Measurements from ENCODE around the gene RPL26.
"Not testable (repeated sequence)": the region's sequence is repeated elsewhere in the genome, so short reads cannot be mapped to it uniquely, and the experiment has no call there.

RPL26 gene

DNA sequence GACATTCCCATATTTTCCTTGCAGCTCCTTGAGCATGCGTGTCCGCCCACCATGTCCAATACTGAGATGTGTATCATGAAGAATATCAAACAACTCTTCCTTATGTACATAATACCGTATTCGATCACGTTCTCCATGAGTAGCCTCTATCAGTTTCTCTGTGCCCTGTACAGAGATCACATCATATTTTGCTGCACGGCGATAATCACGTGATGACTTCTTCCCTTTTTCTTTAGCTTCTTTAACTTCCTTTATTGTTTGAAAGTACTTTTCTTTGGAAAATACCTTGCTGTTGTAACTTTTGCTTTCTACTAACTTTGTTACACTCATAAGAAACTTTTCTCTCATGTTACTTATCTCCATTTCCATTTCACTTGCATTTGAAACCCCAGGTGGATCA is 13.0 kb downstream of the RPL26 start:
- DNase-seq (ENCODE audit: extremely low read depth in 1 of 2, low read depth in 1 of 2), result no peak

DNA sequence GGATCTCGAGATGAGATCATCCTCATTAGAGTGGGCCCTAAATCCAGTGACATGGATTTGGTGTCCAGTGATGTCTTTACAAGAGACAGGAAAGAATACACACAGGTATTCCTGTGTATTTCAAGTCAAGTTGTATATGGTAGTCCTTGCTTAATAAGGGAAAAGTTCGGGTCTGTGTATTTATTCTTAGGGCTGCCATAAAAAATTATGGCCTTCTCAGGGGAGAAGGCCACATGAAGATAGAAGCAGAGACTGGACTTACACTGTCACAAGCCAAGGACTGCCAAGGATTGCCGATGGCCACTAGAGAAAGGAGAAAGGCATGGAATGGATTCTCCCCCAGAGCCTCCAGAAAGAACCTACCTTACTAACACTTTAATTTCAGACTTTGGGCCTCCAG is 14.8 kb downstream of the RPL26 start:
- DNase-seq (ENCODE audit: extremely low read depth in 1 of 2, low read depth in 1 of 2), result no peak

DNA sequence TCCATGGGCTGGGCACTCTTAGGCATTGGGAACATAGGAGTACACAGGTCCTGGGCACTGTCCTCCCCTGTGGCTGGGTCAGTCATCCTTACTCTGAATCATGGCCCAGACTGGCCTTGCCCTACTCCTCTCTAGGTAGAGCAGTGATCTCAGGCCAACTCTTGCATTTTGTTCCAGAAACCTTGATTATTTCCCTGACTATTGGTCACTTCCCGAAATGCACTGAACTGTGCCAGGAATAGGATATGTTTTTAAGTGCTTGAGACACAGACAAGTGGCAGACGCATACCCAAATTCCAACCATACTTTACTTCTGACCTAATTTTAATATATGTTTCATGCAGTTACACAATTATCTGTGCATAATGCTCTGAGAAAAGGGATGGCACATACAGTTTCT is 16.8 kb downstream of the RPL26 start:
- no peak for DNase-seq (ENCODE audit: extremely low read depth in 1 of 2, low read depth in 1 of 2)

DNA sequence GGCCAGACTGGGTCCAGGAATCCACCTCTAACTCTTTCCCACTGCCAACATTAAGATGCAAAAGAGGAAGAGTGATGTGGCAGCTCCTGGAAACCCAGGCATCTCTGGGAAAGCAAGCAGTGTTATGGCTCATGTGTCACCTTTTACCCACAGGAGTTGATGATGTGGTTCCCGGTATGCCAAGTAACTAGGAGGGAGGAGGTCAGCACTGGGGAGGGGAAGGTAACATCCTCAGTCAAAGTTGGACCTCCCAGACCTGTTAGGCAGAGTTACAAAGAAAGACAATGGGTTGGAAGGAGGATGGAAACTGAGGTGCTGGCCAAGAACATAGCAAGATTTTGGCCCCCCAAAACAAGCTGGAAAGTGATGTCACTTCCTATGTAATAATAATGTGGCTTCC is 17.9 kb downstream of the RPL26 start:
- DNase-seq (ENCODE audit: extremely low read depth in 1 of 2, low read depth in 1 of 2), result no peak

DNA sequence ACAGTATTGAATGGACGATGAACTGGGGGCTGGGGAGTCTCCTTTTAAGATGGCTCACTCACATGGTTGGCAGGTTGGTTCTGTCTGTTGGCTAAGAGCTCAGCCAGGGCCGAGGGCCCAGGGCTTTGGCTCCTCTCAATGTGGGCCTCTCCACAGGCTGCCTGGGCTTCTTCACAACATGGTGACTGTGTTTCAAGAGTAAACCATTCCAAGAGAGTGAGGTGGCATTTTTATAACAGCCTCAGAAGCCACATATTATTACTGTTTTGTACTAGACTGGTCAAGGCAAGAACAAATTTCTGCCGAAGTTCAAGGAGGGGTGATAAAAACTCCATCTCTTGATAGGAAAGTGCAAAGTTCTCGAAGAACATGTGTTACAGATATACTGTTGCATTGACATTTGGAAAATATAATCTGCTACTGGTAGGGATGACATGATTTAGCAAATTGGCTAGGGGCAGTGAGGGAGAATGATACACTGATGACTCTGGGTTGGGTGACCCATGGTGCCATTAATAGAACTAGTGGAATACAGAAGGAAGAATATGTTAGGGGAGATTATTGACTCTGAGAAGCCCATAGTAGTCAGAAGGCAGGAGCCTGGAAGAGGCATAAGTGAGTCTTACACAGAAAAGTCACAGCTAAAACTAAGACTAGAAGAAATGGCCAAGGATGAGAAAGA is 20.2 kb downstream of the RPL26 start:
- DNase-seq (ENCODE audit: extremely low read depth in 1 of 2, low read depth in 1 of 2), result no peak

DNA sequence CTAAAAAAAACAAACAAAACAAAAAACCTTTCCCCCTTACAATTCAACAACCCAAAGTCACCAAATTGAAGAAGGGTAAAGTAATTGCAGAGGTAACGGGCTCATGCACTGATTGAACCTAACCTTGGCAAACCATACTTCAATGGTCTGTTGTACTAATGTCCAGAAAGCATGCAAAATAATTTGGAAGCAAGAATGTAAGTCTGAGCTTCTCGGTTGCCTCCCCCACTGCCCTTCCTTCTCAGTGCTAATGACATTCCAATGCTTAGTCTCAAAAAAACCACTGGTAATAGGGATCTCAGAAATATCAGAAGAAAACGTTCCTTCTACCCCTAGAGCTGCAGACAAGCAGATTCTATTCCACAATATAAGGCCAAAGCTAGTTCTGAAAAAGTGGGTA is 22.2 kb downstream of the RPL26 start:
- DNase-seq (ENCODE audit: extremely low read depth in 1 of 2, low read depth in 1 of 2), result no peak

DNA sequence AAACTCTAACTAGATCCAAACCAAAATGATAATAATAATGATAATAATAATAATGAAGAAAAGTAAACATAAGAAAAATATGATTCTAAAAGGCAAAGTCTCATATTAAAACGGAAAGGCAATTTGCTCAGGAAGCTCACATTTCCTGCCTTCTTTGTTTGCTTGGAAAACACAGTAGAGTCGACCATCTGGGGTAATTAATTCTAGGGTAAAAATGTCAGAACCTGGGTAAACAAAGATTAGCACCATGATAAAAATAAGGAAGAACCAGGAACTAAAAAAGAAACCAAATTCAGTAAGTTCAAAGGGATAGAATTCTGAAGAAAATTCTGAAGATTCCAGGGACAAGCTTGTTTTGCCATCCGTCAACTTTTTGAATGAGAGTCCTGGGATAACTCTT is 22.7 kb downstream of the RPL26 start:
- DNase-seq (ENCODE audit: extremely low read depth in 1 of 2, low read depth in 1 of 2), result no peak

DNA sequence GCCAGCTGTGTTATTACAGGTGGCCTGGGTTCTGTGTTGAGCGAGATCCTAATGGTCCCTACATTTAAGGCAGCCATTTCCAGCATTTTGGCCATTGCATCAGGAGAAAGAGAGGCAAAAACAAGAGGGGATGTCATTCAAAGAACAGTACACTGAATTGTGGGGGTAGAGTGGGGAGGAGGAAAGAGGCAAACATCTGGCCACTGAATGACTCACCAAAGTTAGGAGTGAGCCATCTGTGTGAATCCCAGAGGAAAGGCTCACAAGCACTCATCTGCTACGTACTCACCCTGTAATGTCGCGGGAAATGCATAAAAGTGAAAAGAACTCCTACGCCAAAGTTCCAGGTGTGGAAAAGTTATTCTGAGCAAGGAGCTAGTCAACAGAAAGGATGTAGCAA is 23.2 kb downstream of the RPL26 start:
- no peak for DNase-seq (ENCODE audit: extremely low read depth in 1 of 2, low read depth in 1 of 2)

DNA sequence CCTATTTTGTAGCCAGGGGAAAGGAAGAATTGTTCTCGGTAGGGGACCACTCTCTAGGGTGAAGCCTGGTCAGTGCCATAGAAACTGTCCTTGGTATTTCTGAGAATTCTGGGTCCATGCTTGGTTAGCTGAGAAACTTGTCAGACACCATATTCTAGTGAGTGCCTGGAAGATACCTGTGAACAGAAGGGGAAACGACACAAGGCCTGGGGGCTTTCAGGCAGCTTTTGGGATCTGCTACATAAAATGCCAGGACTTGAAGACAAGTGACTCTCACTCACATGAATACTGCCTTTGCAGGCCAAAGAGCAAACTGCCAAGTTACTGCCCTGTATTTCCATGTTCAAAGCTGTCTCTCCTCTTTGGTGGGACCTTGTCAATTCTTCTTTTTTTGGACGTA is 25.1 kb downstream of the RPL26 start:
- no peak for DNase-seq (ENCODE audit: extremely low read depth in 1 of 2, low read depth in 1 of 2)

DNA sequence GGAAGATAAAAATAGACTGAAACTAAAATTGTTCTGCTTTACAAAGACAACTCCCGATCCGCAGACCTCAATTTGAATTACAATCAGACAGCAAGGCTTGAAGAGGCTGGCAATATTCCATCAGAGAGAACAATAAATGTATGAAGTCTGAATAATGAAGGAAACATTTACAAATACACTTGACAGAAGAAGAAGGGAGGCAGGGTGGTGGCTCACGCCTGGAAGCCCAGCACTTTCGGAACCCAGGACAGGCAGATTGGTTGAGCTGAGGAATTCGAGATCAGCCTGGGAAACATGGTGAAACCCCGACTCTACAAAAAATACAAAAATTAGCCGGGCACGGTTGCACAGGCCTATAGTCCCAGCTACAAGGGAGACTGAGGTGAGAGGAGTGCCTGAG is 28.8 kb downstream of the RPL26 start:
- no peak for DNase-seq (ENCODE audit: extremely low read depth in 1 of 2, low read depth in 1 of 2)

DNA sequence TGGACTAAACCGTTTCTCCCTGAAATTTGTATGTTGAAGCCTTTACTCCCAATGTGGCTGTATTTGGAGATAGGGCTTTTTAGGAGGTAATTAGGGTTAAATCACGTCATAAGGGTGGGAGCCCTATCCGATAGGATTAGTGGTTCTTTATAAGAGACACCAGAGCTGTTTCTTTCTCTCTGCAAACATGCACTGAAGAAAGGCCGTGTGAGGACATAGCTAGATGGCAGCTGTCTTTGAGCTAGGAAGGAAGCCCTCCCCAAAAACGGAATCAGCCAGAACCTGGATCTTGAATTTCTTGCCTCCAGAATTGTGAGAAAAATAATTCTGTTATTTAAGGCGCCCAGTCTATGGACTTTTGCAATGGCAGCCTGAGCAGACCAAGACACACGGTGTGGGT is 29.3 kb downstream of the RPL26 start:
- no peak for DNase-seq (ENCODE audit: extremely low read depth in 1 of 2, low read depth in 1 of 2)

DNA sequence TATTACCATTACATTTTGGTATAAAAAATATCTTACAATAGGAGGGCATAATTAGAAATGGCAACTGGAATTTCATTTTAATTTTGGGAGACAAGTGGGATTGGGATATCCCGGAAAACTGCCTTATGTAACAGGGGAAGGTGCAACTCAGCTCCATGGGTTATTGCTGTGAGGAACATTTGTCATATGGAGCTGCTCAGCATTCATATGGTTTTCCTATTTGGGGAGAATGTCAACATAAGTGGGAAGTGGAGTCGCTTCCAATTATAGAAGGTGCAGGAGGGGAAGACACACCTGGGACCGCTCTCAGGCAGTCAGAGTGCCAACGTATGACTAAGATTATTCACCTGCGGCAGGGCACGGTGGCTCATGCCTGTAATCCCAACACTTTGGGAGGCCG is 32.7 kb downstream of the RPL26 start:
- DNase-seq (ENCODE audit: extremely low read depth in 1 of 2, low read depth in 1 of 2), result no peak

DNA sequence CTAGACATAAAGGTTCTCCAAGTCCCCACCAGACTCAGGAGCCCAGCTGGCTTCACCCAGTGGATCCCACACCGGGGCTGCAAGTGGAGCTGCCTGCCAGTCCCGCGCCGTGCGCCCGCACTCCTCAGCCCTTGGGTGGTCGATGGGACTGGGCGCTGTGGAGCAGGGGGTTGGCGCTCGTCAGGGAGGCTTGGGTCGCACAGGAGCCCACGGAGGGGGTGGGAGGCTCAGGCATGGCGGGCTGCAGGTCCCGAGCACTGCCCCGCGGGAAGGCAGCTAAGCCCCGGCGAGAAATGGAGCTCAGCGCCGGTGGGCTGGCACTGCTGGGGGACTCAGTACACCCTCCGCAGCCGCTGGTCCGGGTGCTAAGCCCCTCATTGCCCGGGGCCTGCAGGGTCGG is 36.0 kb downstream of the RPL26 start:
- DNase-seq (ENCODE audit: extremely low read depth in 1 of 2, low read depth in 1 of 2), result not testable (repeated sequence)

DNA sequence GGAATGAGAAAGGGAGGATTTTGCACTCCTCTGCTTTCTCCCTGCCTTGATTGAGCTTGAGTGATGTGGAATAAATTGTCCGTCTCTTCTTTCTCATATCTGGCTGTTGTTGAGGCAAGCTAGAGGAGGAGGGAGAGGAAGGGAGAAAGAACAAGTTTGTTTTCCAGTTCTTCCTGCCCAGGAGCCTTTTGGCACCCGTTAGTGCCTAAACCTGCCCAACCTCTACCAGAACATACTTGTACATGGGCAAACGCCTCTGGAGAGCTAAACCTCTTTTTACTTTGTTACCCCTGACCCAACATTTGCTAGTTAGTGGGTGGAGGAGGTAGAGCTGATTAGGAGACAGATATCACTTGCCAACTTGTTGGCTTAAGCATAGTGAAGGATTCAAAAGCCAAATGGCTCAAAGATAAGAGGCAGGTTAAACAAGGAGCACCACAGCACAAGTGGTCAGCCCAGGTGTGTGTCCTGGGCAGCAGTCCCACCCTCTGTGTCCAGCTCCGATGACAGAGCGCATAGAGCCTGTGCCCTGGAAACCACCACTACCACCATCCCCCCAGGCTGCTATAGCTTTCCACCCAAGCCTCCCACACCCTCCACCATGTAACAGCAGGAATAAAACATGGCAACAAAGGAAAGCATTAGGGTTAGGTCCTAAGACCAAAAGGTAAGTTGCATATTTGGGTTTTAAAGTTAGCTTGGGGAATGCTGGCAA is 36.9 kb downstream of the RPL26 start:
- DNase-seq (ENCODE audit: extremely low read depth in 1 of 2, low read depth in 1 of 2), result no peak

DNA sequence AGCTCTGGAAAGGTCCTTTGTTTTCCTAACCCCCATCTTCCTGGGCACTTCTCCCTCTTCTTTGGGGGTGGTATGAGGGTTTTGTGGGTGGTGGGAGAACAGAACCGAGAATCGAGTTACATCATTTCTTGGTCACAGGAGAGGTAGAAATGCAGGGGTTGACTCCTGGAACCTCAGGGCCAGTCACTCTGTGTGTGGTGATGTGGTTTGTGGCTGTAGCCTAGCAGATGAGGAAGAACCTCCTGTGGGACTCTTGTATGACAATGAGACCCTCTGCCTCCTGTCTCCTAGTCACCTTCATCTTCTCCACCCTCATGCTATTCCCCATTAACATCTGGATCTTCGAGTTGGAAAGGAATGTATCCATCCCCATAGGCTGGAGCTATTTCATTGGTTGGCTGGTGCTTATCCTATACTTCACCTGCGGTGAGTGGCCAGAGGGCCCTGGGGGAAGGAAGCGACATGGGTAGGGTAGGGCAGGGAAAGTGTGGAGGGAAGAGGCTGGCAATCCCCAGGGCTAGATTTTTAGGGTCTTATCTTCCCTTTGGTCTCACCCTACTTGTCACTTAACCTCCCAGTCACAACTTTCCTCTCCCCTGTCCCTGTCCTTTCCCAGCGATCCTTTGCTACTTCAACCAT is 37.8 kb downstream of the RPL26 start:
- DNase-seq (ENCODE audit: extremely low read depth in 1 of 2, low read depth in 1 of 2), result no peak

DNA sequence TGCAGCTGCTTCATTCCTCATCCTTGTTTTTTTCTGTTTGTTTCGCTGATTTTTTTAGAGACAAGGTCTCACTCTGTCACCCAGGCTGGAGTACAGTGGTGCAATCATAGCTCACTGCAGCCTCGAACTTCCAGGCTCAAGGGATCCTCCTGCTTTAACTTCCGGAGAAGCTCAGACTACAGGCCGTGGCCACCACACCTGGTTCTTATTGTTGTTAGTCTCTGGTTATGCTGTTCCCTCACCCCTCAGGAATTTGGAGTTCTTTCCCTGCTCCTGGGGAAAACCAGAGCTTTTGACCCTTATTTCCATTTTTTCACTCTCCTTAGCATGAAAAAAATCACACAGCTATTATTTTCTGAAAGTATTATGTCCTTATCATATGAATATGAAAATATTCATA is 41.5 kb downstream of the RPL26 start:
- DNase-seq (ENCODE audit: extremely low read depth in 1 of 2, low read depth in 1 of 2), result no peak

DNA sequence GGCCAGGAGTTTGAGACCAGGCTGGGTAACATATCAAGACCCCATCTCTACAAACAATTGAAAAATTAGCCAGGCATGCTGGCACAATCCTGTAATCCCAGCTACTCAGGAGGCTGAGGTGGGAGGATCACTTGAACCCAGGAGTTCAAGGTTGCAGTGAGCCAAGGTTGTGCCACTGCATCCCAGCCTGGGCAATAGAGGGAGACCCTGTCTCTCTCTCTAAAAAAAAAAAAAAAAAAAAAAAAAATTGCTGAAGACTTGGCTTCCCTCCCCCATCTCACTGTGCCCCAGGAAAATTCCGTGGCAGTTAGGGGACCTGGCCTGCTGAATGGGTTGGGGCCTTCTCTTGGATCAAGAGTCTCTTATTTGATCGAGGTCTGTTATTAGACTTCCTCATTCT is 43.5 kb downstream of the RPL26 start, which contains the start of gene ODF4:
ODF4 (plus strand) TSS at position 301 of the 400 bp plus-strand sequence. CDS start 212 bp downstream, outside the sequence.
- DNase-seq (ENCODE audit: extremely low read depth in 1 of 2, low read depth in 1 of 2), result no peak

DNA sequence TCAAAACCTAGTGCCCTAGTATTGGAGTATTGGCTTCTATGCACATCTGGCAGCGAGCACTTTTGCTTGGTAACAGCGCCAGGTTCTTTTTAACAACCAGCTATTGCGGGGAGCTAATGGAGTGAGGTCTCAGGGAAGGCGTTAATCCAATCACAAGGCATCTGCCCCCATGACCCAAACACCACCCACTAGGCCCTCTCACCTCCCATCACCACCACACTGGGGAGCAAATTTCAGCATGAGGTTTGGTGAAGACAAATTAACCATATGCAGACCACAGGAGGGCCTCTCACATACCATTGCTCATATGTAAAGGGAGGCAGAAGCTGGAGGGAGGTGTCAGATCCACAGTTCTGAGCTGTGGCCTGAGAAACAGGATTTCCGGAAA is 44.2 kb downstream of the RPL26 start:
- DNase-seq (ENCODE audit: extremely low read depth in 1 of 2, low read depth in 1 of 2), result no peak

DNA sequence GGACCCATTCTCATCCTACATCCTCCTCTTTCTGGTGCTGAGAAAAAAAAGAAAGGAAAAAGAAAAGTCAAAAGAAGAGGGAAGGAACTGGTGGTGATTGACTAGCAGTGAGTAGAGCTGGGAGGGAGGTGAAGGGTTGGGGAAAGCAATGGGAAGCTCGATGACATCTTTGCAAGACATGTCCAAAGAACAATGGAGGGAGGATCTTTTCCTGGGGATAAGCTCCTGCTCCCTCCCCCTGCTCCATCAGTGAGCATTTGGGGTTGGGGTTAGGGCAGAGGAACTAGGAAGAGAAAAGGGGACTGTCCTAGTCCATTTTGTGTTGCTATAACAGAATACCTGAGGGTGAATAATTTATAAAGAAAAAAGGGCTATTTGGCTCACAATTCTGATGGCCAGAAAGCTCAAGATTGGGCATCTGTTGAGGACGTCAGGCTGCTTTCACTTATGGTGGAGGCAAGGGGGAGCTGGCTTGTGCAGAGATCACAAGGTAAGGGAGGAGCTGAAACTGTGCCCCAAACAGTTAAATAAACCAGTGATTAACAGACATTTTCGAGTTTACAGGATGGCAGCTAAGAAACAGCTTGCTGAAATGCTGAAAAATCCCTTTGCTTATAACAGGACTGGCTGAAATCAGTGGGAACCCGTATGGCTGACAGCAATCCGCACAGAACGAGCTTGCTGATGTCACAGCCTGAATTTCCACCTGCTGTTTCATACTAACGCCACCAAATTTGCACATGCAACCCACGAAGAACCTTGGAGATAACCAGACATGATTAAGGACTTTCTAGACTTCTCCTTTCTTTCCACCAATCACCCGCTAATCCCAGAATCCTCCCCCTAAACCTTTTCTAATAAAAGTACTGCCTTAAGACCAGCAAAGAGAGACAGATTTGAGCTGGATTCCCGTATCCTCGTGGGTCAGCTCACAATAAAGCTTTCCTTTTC is 44.9 kb downstream of the RPL26 start:
- no peak for DNase-seq (ENCODE audit: extremely low read depth in 1 of 2, low read depth in 1 of 2)

DNA sequence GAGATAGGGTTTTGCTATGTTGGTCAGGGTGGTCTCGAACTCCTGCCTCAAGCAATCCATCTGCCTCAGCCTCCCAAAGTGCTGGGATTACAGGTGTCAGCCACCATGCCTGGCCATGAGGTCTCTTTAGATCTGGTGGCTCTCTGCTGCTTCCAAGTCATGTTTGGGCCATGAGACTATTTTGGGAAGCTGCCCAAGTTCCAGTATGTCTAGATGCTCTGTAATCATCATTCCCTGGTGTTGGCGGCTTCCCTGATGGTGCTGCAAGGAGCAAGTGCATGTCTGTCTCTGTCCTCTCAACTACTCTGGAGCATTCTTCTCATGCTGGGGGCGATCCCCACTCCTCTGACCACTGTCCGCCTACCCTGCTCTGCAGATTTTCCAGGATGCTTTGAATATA is 49.7 kb downstream of the RPL26 start:
- DNase-seq (ENCODE audit: extremely low read depth in 1 of 2, low read depth in 1 of 2), result no peak

DNA sequence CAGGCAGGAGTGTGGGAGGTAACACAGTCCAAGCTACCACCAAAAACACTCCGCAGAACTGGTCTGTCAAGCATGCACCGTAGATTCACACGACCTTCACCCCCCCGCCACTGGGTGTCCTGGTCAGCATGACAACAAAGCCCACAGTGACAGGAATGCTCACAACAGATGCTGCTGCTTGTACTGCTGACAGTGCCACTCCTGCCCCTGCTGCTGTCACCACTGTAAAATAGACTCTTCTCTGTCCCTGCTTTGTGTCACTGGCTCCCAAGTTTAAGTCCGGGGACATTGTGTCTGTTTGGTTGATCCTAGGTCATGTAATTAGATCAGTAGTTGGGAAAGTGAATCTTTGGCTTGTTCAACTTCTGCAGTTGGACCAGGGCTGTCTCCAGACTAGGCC is 50.3 kb downstream of the RPL26 start:
- DNase-seq (ENCODE audit: extremely low read depth in 1 of 2, low read depth in 1 of 2), result no peak
